Hepatocyte (in vitro differentiated cells): Measurements from ENCODE around the gene SLC6A2. TPM values are rescaled to one million over a fixed set of nuclear protein-coding genes. Genes with fewer than 3 reads are reported as not detected.
A peak's percentile ranks its signal among the peaks of the same experiment; 100 is the strongest.

Experiments
- DNase-seq: peaks from one replicate; pipeline ENCODE4 v3.0.0-alpha.2; 2016; ENCODE audit warnings: low spot score
- H2AFZ ChIP-seq: fragments of 200-600 bp; sonication (generic); 2 replicates; pipeline ENCODE4 v1.6.0; 2016; ENCODE audit warnings: antibody characterized with exemption, mild to moderate bottlenecking
- H3K27ac ChIP-seq: fragments of 200-600 bp; sonication (generic); 2 replicates; pipeline ENCODE4 v1.5.1; 2016; ENCODE audit warnings: mild to moderate bottlenecking
- H3K27me3 ChIP-seq: fragments of 200-600 bp; sonication (generic); 2 replicates; pipeline ENCODE4 v1.6.1; 2016
- H3K36me3 ChIP-seq: fragments of 200-600 bp; sonication (generic); replicated peaks from 2 replicates; pipeline ENCODE4 v1.5.1; 2016; ENCODE audit warnings: low read depth; ENCODE audit not compliant: insufficient read depth
- H3K4me1 ChIP-seq: fragments of 200-600 bp; sonication (generic); 2 replicates; pipeline ENCODE4 v1.5.1; 2016; ENCODE audit warnings: mild to moderate bottlenecking, moderate library complexity; ENCODE audit not compliant: insufficient read depth
- H3K4me2 ChIP-seq: fragments of 200-600 bp; sonication (generic); 2 replicates; pipeline ENCODE4 v1.6.0; 2016
- H3K4me3 ChIP-seq: fragments of 200-600 bp; sonication (generic); 2 replicates; pipeline ENCODE4 v1.5.1; 2016; ENCODE audit warnings: mild to moderate bottlenecking
- H3K79me2 ChIP-seq: fragments of 200-600 bp; sonication (generic); 2 replicates; pipeline ENCODE4 v1.6.0; 2017; ENCODE audit warnings: mild to moderate bottlenecking
- H3K9me2 ChIP-seq: fragments of 200-600 bp; sonication (generic); replicated peaks from 2 replicates; pipeline ENCODE4 v1.6.0; 2017; ENCODE audit warnings: mild to moderate bottlenecking; ENCODE audit not compliant: insufficient read depth
- H3K9me3 ChIP-seq: fragments of 200-600 bp; sonication (generic); 2 replicates; pipeline ENCODE4 v1.5.1; 2016; ENCODE audit warnings: low read depth, mild to moderate bottlenecking
- H4K20me1 ChIP-seq: fragments of 200-600 bp; sonication (generic); 2 replicates; pipeline ENCODE4 v1.6.0; 2016; ENCODE audit warnings: mild to moderate bottlenecking; ENCODE audit not compliant: insufficient read depth, poor library complexity, severe bottlenecking
- EZH2 ChIP-seq: fragments of 200-600 bp; sonication (generic); IDR thresholded peaks from 2 replicates; pipeline ENCODE4 v1.6.1; 2016; ENCODE audit warnings: antibody characterized with exemption, mild to moderate bottlenecking, borderline replicate concordance
- EZH2phosphoT487 ChIP-seq: fragments of 200-600 bp; sonication (generic); IDR thresholded peaks from one replicate; pipeline ENCODE4 v1.6.1; 2018; ENCODE audit warnings: antibody characterized with exemption, mild to moderate bottlenecking, low read depth, moderate library complexity; ENCODE audit not compliant: unreplicated experiment, severe bottlenecking
- WGBS: methylation state at CpG from one replicate; pipeline ENCODE4 v1.1.6; 2016; ENCODE audit warnings: low lambda C conversion rate; ENCODE audit errors: missing lambda C conversion rate; 5-methylcytosine and 5-hydroxymethylcytosine counted together
- polyA plus RNA-seq: library from polyadenylated mRNA; unstranded; fragments of >200 nt; fragmentation: Nextera tagmentation; extraction: Ambion mirVana; gene quantifications from 2 replicates; pipeline ENCODE4 v1.2.1, GENCODE V29; 2016
- total RNA-seq: library from RNA; depleted of rRNA; stranded (reverse); fragments of >200 nt; gene quantifications from 2 replicates; pipeline ENCODE4 v1.2.3, GENCODE V29; 2014
- TF ChIP-seq, protein P1 (sequence below): fragments of 200-600 bp; sonication (generic); IDR thresholded peaks from 2 replicates; pipeline ENCODE4 v1.5.1; 2016; ENCODE audit warnings: antibody characterized with exemption, mild to moderate bottlenecking; ENCODE audit not compliant: poor library complexity

The SLC6A2 gene
- total and polyA plus RNA-seq, 2 experiments from 2014 or later: 0.20 to 0.28 TPM

DNA sequence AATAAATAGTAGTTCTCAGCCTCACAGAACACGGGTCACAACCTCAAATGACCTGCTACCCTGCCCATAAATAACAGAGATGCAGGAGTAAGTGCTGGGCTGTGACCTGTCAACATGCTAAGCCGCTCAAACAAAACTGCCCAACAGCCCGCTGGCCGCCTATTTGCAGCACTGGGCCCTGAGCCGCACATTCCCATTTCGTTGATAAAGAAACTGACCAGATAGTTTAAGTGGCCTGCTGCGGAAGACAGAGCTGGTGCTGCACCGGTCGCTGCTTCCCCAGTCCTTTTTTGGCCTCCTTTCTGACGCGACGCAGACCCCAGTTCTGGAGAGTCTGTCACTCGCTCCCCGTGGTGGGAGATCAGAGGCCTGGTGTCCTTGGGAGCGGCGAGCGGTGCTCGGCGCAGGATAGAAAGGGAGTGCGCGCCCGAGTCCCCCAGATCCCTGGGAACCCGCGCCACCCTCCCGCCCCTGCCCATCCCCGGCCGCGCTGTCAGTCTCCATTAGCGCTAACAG, 349 bp upstream of the SLC6A2 start:
- no peak overlapping the region for H3K27ac ChIP-seq
- no peaks in the 10 kb centered on the region for H3K4me1 ChIP-seq
- no peaks in the 10 kb centered on the region for H3K9me3 ChIP-seq
- no peak for DNase-seq
- no peaks in the 10 kb centered on the region for H3K36me3 ChIP-seq
- TF ChIP-seq EZH2phosphoT487: no peak
- TF ChIP-seq, protein P1, sequence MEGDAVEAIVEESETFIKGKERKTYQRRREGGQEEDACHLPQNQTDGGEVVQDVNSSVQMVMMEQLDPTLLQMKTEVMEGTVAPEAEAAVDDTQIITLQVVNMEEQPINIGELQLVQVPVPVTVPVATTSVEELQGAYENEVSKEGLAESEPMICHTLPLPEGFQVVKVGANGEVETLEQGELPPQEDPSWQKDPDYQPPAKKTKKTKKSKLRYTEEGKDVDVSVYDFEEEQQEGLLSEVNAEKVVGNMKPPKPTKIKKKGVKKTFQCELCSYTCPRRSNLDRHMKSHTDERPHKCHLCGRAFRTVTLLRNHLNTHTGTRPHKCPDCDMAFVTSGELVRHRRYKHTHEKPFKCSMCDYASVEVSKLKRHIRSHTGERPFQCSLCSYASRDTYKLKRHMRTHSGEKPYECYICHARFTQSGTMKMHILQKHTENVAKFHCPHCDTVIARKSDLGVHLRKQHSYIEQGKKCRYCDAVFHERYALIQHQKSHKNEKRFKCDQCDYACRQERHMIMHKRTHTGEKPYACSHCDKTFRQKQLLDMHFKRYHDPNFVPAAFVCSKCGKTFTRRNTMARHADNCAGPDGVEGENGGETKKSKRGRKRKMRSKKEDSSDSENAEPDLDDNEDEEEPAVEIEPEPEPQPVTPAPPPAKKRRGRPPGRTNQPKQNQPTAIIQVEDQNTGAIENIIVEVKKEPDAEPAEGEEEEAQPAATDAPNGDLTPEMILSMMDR: no peak
- no peaks in the 10 kb centered on the region for H4K20me1 ChIP-seq
- 15% methylated on average over 15 of the region's 29 CpGs for WGBS
- H3K27me3 ChIP-seq: peaks cover 95% of the 10 kb centered on the region
- no peaks in the 10 kb centered on the region for H3K9me2 ChIP-seq
- H3K4me2 ChIP-seq: peak overlapping the region; percentile 83
- H3K79me2 ChIP-seq: no peaks in the 10 kb centered on the region
- H3K4me3 ChIP-seq: no peak overlapping the region
- H2AFZ ChIP-seq: no peak overlapping the region

DNA sequence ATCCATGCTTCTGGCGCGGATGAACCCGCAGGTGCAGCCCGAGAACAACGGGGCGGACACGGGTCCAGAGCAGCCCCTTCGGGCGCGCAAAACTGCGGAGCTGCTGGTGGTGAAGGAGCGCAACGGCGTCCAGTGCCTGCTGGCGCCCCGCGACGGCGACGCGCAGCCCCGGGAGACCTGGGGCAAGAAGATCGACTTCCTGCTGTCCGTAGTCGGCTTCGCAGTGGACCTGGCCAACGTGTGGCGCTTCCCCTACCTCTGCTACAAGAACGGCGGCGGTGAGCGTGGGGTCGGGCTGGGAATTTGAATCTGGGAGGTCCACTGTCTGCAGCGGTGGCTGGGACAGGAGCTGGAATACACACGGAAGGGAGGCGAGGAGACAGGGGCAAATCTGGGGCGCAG, 904 bp downstream of the SLC6A2 start:
- no peak for DNase-seq
- 6% methylated on average over 37 of the region's 37 CpGs for WGBS
- Histone ChIP-seq H3K9me2 (no peaks in the 10 kb centered on the region), H4K20me1 (no peaks in the 10 kb centered on the region), H3K27ac (no peak overlapping the region), H2AFZ (no peak overlapping the region), H3K4me3 (no peak overlapping the region), H3K79me2 (no peaks in the 10 kb centered on the region), H3K4me1 (peaks cover 4% of the 10 kb centered on the region), H3K9me3 (no peaks in the 10 kb centered on the region), H3K27me3 (peaks cover 83% of the 10 kb centered on the region), H3K36me3 (no peaks in the 10 kb centered on the region), H3K4me2 (peak overlapping the region; percentile 83)
- no peak for TF ChIP-seq EZH2phosphoT487
- TF ChIP-seq EZH2: no peak
- TF ChIP-seq, protein P1: no peak

DNA sequence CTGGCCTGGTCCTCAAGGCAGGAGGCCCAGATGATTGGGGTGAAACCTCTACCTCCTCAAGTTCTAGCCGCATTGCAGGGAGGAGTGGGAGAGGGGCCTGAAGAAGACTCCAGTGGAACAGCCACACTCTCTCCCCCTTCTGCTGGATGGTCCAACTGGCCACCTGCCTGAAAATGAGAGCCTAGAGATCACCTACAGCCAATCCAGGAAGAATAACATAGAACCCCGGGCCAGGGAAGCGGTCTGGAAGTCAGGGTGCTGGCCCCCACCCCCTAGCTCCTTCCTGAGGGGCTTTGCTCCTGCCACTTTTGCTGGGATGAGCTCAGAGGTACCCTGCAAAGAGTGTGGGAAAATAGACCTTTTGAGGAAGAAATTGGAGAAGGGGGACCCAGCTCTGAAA, 1.8 kb downstream of the SLC6A2 start:
- Histone ChIP-seq H3K4me3 (no peak overlapping the region), H3K9me3 (no peaks in the 10 kb centered on the region), H3K9me2 (no peaks in the 10 kb centered on the region), H3K4me2 (no peak overlapping the region), H2AFZ (no peak overlapping the region), H3K79me2 (no peaks in the 10 kb centered on the region), H4K20me1 (no peaks in the 10 kb centered on the region), H3K4me1 (peaks cover 12% of the 10 kb centered on the region), H3K27ac (no peak overlapping the region), H3K36me3 (no peaks in the 10 kb centered on the region), H3K27me3 (peaks cover 74% of the 10 kb centered on the region)
- 95% methylated on average over 3 of the region's 3 CpGs for WGBS
- no peak for DNase-seq
- TF ChIP-seq, protein P1: no peak
- TF ChIP-seq EZH2: no peak
- no peak for TF ChIP-seq EZH2phosphoT487

DNA sequence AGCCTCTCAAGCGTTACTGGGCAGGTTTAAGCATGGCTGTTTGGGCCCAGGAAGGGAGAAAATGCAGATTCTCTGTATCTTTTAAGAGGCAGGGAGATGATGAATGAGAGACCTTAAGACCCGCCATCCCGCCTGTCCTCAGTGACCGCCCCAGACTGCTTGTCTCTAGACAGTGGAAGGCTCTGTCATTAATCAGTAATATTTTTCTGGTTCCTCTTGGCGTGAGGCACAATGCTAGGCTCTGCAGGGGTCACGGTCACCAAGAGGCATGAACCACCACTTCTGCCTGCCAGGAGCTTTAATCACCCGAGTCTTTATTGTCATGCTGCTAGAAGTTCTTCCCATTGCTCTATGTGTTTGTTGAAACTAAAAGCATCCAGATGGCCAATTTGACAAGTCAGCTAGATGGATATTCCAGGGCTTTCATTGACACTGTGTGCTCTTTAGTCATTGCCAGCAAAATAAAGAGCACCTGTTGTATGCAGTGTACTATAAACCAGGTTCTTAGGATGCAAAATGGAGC, 3.2 kb downstream of the SLC6A2 start:
- no peak overlapping the region for H3K4me2 ChIP-seq
- no peaks in the 10 kb centered on the region for H3K79me2 ChIP-seq
- H2AFZ ChIP-seq: no peak overlapping the region
- peaks cover 16% of the 10 kb centered on the region for H3K4me1 ChIP-seq
- TF ChIP-seq EZH2phosphoT487: no peak
- H3K9me3 ChIP-seq: no peaks in the 10 kb centered on the region
- no peaks in the 10 kb centered on the region for H3K9me2 ChIP-seq
- H3K27ac ChIP-seq: no peak overlapping the region
- no peaks in the 10 kb centered on the region for H4K20me1 ChIP-seq
- H3K36me3 ChIP-seq: no peaks in the 10 kb centered on the region
- peaks cover 60% of the 10 kb centered on the region for H3K27me3 ChIP-seq
- WGBS: 73% methylated on average over 7 of the region's 7 CpGs
- DNase-seq: no peak
- no peak overlapping the region for H3K4me3 ChIP-seq
